GM12875 (cell line): Measurements from ENCODE around the gene NRSN1.
"Not testable (repeated sequence)": the region's sequence is repeated elsewhere in the genome, so short reads cannot be mapped to it uniquely, and the experiment has no call there.

Experiments
- H3K4me3 ChIP-seq: one replicate; pipeline ENCODE4 v1.5.1; 2011; ENCODE audit warnings: low read depth, low read length, control low read depth
- CTCF ChIP-seq: IDR thresholded peaks from 2 replicates; pipeline ENCODE4 v1.5.1; 2011; ENCODE audit warnings: low read depth, mild to moderate bottlenecking, control low read depth, inconsistent platforms, low read length, moderate library complexity, borderline replicate concordance; ENCODE audit not compliant: insufficient read depth

NRSN1 gene

GRCh38 chr6:24139080-24139479 is 13.1 kb downstream of the NRSN1 start:
- no peak for TF ChIP-seq CTCF
- H3K4me3 ChIP-seq = no peak overlapping the region

GRCh38 chr6:24139639-24140038 is 13.6 kb downstream of the NRSN1 start:
- TF ChIP-seq CTCF = no peak
- H3K4me3 ChIP-seq = no peak overlapping the region

- no peak for TF ChIP-seq CTCF
- H3K4me3 ChIP-seq = no peak overlapping the region
These were observed 14.6 kb downstream of the NRSN1 start for GRCh38 chr6:24140591-24140990.

- not testable (repeated sequence) for H3K4me3 ChIP-seq
These were observed 16.7 kb downstream of the NRSN1 start for GRCh38 chr6:24142733-24143132.

- no peak for TF ChIP-seq CTCF
- no peak overlapping the region for H3K4me3 ChIP-seq
These were observed 19.7 kb downstream of the NRSN1 start for GRCh38 chr6:24145690-24146131.

GRCh38 chr6:24146871-24147270 is 20.9 kb downstream of the NRSN1 start:
- H3K4me3 ChIP-seq = no peak overlapping the region
- TF ChIP-seq CTCF = no peak

- no peak for TF ChIP-seq CTCF
- no peak overlapping the region for H3K4me3 ChIP-seq
These were observed 21.6 kb downstream of the NRSN1 start for GRCh38 chr6:24147511-24148153.
